Measurements from ENCODE around the gene KIAA1549.
"Not testable (repeated sequence)": the region's sequence is repeated elsewhere in the genome, so short reads cannot be mapped to it uniquely, and the experiment has no call there.

KIAA1549 gene

GRCh38 chr7:138945154-138945553 lies 36.0 kb downstream of the KIAA1549 start:
- no peaks in the 10 kb centered on the region for H3F3A ChIP-seq (ENCODE audit: insufficient read depth)
- no peak overlapping the region for H3K27ac ChIP-seq (ENCODE audit: low read depth, low read length)
- H3K4me2 ChIP-seq (ENCODE audit: low read depth, low read length, poor library complexity, severe bottlenecking): no peak overlapping the region
- H3K9ac ChIP-seq (ENCODE audit: low read length): no peak overlapping the region
- no peaks in the 10 kb centered on the region for H3K36me3 ChIP-seq (ENCODE audit: low read length)
- H3K27me3 ChIP-seq (ENCODE audit: low read length): no peaks in the 10 kb centered on the region
- no peak for TF ChIP-seq CTCF (IDR thresholded peaks at IDR 0.05; ENCODE audit: insufficient read depth, low read length, poor library complexity, severe bottlenecking)
- no peak for TF ChIP-seq EZH2phosphoT487 (conservative IDR thresholded peaks at IDR 0.05; ENCODE audit: low read length)
- no peak overlapping the region for H2AFZ ChIP-seq (ENCODE audit: low read depth, low read length, severe bottlenecking)
- no peaks in the 10 kb centered on the region for H4K20me1 ChIP-seq (ENCODE audit: low read depth, low read length)
- H3K9me2 ChIP-seq (replicated peaks; ENCODE audit: insufficient read depth, low read length): no peaks in the 10 kb centered on the region
- no peak overlapping the region for H3K4me3 ChIP-seq (ENCODE audit: insufficient read depth, low read length, poor library complexity, severe bottlenecking)
- H3K79me2 ChIP-seq (ENCODE audit: insufficient read depth, low read length): no peaks in the 10 kb centered on the region
- H3K9me3 ChIP-seq (ENCODE audit: insufficient read depth, low read length): no peaks in the 10 kb centered on the region

DNA sequence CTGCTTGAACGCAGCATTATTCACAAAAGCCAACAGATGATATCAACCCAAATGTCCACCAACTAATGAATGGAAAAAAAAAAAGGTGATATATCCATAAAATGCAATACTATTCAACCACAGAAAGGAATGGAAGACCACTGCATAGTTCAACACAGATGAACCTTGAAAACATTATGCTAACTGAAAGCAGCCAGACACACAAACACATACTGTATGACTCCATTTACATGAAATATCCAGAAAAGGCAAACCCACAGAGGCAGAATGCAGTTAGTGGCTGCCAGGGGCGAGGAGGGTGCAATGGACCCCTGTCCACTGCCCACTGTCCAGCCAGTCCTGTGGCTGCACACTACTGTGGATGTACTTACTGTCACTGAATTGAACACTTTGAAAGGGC lies 36.6 kb downstream of the KIAA1549 start:
- Histone ChIP-seq H4K20me1 (ENCODE audit: low read depth, low read length) (no peaks in the 10 kb centered on the region), H3K4me3 (ENCODE audit: insufficient read depth, low read length, poor library complexity, severe bottlenecking) (no peak overlapping the region), H3K36me3 (ENCODE audit: low read length) (no peaks in the 10 kb centered on the region), H3F3A (ENCODE audit: insufficient read depth) (no peaks in the 10 kb centered on the region), H2AFZ (ENCODE audit: low read depth, low read length, severe bottlenecking) (no peak overlapping the region), H3K9ac (ENCODE audit: low read length) (no peak overlapping the region), H3K27me3 (ENCODE audit: low read length) (no peaks in the 10 kb centered on the region), H3K4me2 (ENCODE audit: low read depth, low read length, poor library complexity, severe bottlenecking) (no peak overlapping the region), H3K9me3 (ENCODE audit: insufficient read depth, low read length) (no peaks in the 10 kb centered on the region), H3K27ac (ENCODE audit: low read depth, low read length) (no peak overlapping the region), H3K79me2 (ENCODE audit: insufficient read depth, low read length) (no peaks in the 10 kb centered on the region), H3K9me2 (replicated peaks; ENCODE audit: insufficient read depth, low read length) (no peaks in the 10 kb centered on the region)
- TF ChIP-seq EZH2phosphoT487 (conservative IDR thresholded peaks at IDR 0.05; ENCODE audit: low read length): no peak
- no peak for TF ChIP-seq CTCF (IDR thresholded peaks at IDR 0.05; ENCODE audit: insufficient read depth, low read length, poor library complexity, severe bottlenecking)

- no peak overlapping the region for H3K4me2 ChIP-seq (ENCODE audit: low read depth, low read length, poor library complexity, severe bottlenecking)
- H3K4me3 ChIP-seq (ENCODE audit: insufficient read depth, low read length, poor library complexity, severe bottlenecking): no peak overlapping the region
- no peak overlapping the region for H3K27ac ChIP-seq (ENCODE audit: low read depth, low read length)
- H3K9ac ChIP-seq (ENCODE audit: low read length): no peak overlapping the region
- no peak for TF ChIP-seq EZH2phosphoT487 (conservative IDR thresholded peaks at IDR 0.05; ENCODE audit: low read length)
- H3K36me3 ChIP-seq (ENCODE audit: low read length): no peaks in the 10 kb centered on the region
- no peaks in the 10 kb centered on the region for H3K27me3 ChIP-seq (ENCODE audit: low read length)
- no peaks in the 10 kb centered on the region for H3K79me2 ChIP-seq (ENCODE audit: insufficient read depth, low read length)
- H2AFZ ChIP-seq (ENCODE audit: low read depth, low read length, severe bottlenecking): no peak overlapping the region
- no peaks in the 10 kb centered on the region for H3K9me3 ChIP-seq (ENCODE audit: insufficient read depth, low read length)
- no peaks in the 10 kb centered on the region for H4K20me1 ChIP-seq (ENCODE audit: low read depth, low read length)
- H3K9me2 ChIP-seq (replicated peaks; ENCODE audit: insufficient read depth, low read length): no peaks in the 10 kb centered on the region
- no peaks in the 10 kb centered on the region for H3F3A ChIP-seq (ENCODE audit: insufficient read depth)
Observed at GRCh38 chr7:138943061-138943460, 38.1 kb downstream of the KIAA1549 start.

DNA sequence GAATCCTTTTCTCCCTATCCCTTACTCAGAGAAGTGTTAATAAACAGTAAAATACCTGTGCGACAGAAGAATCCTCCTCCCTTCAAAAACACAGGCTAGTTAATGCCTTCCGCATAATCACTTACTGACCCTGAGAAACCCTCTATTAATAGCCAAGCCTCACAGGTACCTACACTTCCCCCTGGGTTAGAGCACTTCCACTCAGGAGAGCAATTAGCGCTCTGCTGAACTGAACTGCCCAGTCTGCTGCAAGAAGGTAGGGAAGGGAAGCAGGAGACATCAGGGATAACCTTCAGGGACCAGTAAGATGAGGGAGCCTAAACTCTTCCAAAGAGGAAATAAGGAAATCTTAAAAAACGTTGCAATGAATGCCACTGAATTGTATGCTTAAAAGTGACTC lies 39.6 kb downstream of the KIAA1549 start:
- Histone ChIP-seq H2AFZ (ENCODE audit: low read depth, low read length, severe bottlenecking) (no peak overlapping the region), H3K27me3 (ENCODE audit: low read length) (no peaks in the 10 kb centered on the region), H3F3A (ENCODE audit: insufficient read depth) (no peaks in the 10 kb centered on the region), H3K79me2 (ENCODE audit: insufficient read depth, low read length) (no peaks in the 10 kb centered on the region), H3K9me2 (replicated peaks; ENCODE audit: insufficient read depth, low read length) (no peaks in the 10 kb centered on the region), H3K27ac (ENCODE audit: low read depth, low read length) (no peak overlapping the region), H3K9me3 (ENCODE audit: insufficient read depth, low read length) (no peaks in the 10 kb centered on the region), H3K36me3 (ENCODE audit: low read length) (no peaks in the 10 kb centered on the region), H4K20me1 (ENCODE audit: low read depth, low read length) (no peaks in the 10 kb centered on the region), H3K4me3 (ENCODE audit: insufficient read depth, low read length, poor library complexity, severe bottlenecking) (no peak overlapping the region), H3K9ac (ENCODE audit: low read length) (no peak overlapping the region), H3K4me2 (ENCODE audit: low read depth, low read length, poor library complexity, severe bottlenecking) (no peak overlapping the region)
- no peak for TF ChIP-seq EZH2phosphoT487 (conservative IDR thresholded peaks at IDR 0.05; ENCODE audit: low read length)

DNA sequence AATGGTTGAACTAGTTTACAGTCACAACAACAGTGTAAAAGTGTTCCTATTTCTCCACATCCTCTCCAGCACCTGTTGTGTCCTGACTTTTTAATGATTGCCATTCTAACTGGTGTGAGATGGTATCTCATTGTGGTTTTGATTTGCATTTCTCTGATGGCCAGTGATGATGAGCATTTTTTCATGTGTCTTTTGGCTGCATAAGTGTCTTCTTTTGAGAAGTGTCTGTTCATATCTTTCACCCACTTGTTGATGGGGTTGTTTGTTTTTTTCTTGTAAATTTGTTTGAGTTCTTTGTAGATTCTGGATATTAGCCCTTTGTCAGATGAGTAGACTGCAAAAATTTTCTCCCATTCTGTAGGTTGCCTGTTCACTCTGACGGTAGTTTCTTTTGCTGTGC lies 40.6 kb downstream of the KIAA1549 start:
- H4K20me1 ChIP-seq (ENCODE audit: low read depth, low read length); H3K27ac ChIP-seq (ENCODE audit: low read depth, low read length); H3K4me2 ChIP-seq (ENCODE audit: low read depth, low read length, poor library complexity, severe bottlenecking); H2AFZ ChIP-seq (ENCODE audit: low read depth, low read length, severe bottlenecking); H3K27me3 ChIP-seq (ENCODE audit: low read length); H3K9ac ChIP-seq (ENCODE audit: low read length); H3K79me2 ChIP-seq (ENCODE audit: insufficient read depth, low read length); H3K9me3 ChIP-seq (ENCODE audit: insufficient read depth, low read length); H3K4me3 ChIP-seq (ENCODE audit: insufficient read depth, low read length, poor library complexity, severe bottlenecking); H3K36me3 ChIP-seq (ENCODE audit: low read length); H3K9me2 ChIP-seq (replicated peaks; ENCODE audit: insufficient read depth, low read length); H3F3A ChIP-seq (ENCODE audit: insufficient read depth): not testable (repeated sequence)
